K562 (cell line): Measurements from ENCODE around the gene BICD1. TPM values are rescaled to one million over a fixed set of nuclear protein-coding genes. Genes with fewer than 3 reads are reported as not detected.
A peak's percentile ranks its signal among the peaks of the same experiment; 100 is the strongest.

Experiments used
- ATF2 ChIP-seq: sonication (generic); formaldehyde crosslinking; IDR thresholded peaks from 2 replicates; pipeline ENCODE4 v1.8.1; 2022; ENCODE audit warnings: missing genetic modification reagents
- EGR1 ChIP-seq: fragments of 450-650 bp; conservative IDR thresholded peaks from 2 replicates; pipeline ENCODE4 v1.6.1; 2017; ENCODE audit warnings: mild to moderate bottlenecking
- FOXP1 ChIP-seq: sonication (generic); formaldehyde crosslinking; IDR thresholded peaks from 2 replicates; pipeline ENCODE4 v1.8.0; 2022; ENCODE audit warnings: mild to moderate bottlenecking, missing genetic modification reagents
- NFIC ChIP-seq: fragments of 450-650 bp; IDR thresholded peaks from 2 replicates; pipeline ENCODE4 v1.6.1; 2017; ENCODE audit warnings: mild to moderate bottlenecking, inconsistent platforms
- PHF21A ChIP-seq: fragments of 450-650 bp; IDR thresholded peaks from 2 replicates; pipeline ENCODE4 v1.6.1; 2017; ENCODE audit warnings: low read depth, borderline replicate concordance
- THRA ChIP-seq: fragments of 450-650 bp; IDR thresholded peaks from 2 replicates; pipeline ENCODE4 v1.6.1; 2017; ENCODE audit warnings: mild to moderate bottlenecking, moderate library complexity
- ZBTB1 ChIP-seq: sonication (generic); formaldehyde crosslinking; IDR thresholded peaks from 2 replicates; pipeline ENCODE4 v1.8.1; 2023; ENCODE audit warnings: missing genetic modification reagents, low read depth, mild to moderate bottlenecking, borderline replicate concordance
- ZBTB40 ChIP-seq, 2 experiments: fragments of 450-650 bp in 1 of 2; sonication (generic) in 1 of 2; formaldehyde crosslinking in 1 of 2; IDR thresholded peaks; 2 replicates each; pipeline versions ENCODE4 v1.7.1 to v1.9.0; 2016 to 2022; ENCODE audit warnings: inconsistent platforms in 1 of 2, mild to moderate bottlenecking in 1 of 2, missing genetic modification reagents in 1 of 2
- ZNF764 ChIP-seq: fragments of 250-450 bp; sonication (Bioruptor Pico); IDR thresholded peaks from 2 replicates; pipeline ENCODE4 v1.4.0; 2020; ENCODE audit warnings: low read depth, mild to moderate bottlenecking, moderate library complexity
- polyA plus RNA-seq, 8 experiments: library from polyadenylated mRNA; depleted of rRNA in 4 of 8; stranded (reverse) in 5 of 8; unstranded in 3 of 8; fragments of >200 nt; fragmentation: Nextera tagmentation in 2 of 8; fragmentation: Illumina TruSeq in 1 of 8; extraction: Ambion mirVana in 2 of 8; extraction: Trizol in 1 of 8; gene quantifications; 2 replicates each; pipeline versions ENCODE4 v1.2.1 to v1.2.3, GENCODE V29; 2011 to 2014; ENCODE audit warnings: inconsistent platforms in 1 of 8, missing spikeins in 1 of 8
- total RNA-seq, 7 experiments: library from RNA; depleted of rRNA in 6 of 7; stranded (reverse); fragments of >200 nt in 6 of 7; fragmentation: Illumina TruSeq in 2 of 7; extraction: Trizol in 2 of 7; gene quantifications; 2 replicates each; pipeline versions ENCODE4 v1.2.1 to v1.2.3, GENCODE V29; 2011 to 2021; ENCODE audit warnings: low replicate concordance in 1 of 7

BICD1 gene
- total and polyA plus RNA-seq, 9 of the 15 experiments (the other 6 are each of a cell fraction or from before 2014, with no cell fraction given) = 3.5 to 21.1 (median 12.5) TPM

- TF ChIP-seq ZBTB40 (IDR thresholded peaks at IDR 0.05) = no peak
- TF ChIP-seq ZBTB40 (CRISPR knock-in tag; IDR thresholded peaks at IDR 0.05) = no peak
- no peak for TF ChIP-seq FOXP1 (CRISPR knock-in tag)
- TF ChIP-seq ZBTB1 (CRISPR knock-in tag) = no peak
- no peak for TF ChIP-seq ATF2 (CRISPR knock-in tag)
- TF ChIP-seq ZNF764 = no peak
- TF ChIP-seq THRA = no peak
- TF ChIP-seq EGR1 = no peak
- TF ChIP-seq NFIC = peak; percentile 61
- no peak for TF ChIP-seq PHF21A
Measured at GRCh38 chr12:32115404-32116104, 8.9 kb downstream of the BICD1 start (continued).
